H1 (cell line): Measurements from ENCODE around the gene MID1.

Experiments
- CHD2 ChIP-seq: IDR thresholded peaks from 2 replicates; pipeline ENCODE4 v1.6.1; 2012; ENCODE audit warnings: low read length, improper control_type of control experiment
- CTCF ChIP-seq, 3 experiments: IDR thresholded peaks; 1 replicate in 2 of 3; 2 replicates in 1 of 3; pipeline versions ENCODE4 v1.5.1 to v1.6.1; 2011; ENCODE audit warnings: low read length in 3 of 3, mild to moderate bottlenecking in 3 of 3, inconsistent platforms in 2 of 3, low read depth in 1 of 3, moderate library complexity in 1 of 3; ENCODE audit not compliant: insufficient read depth in 1 of 3; ENCODE audit errors: control extremely low read depth in 1 of 3
- EP300 ChIP-seq, 2 experiments: IDR thresholded peaks; 1 replicate in 1 of 2; 2 replicates in 1 of 2; pipeline ENCODE4 v1.6.1; 2011 to 2012; ENCODE audit warnings: low read depth in 2 of 2, low read length in 2 of 2, mild to moderate bottlenecking in 2 of 2, borderline replicate concordance in 1 of 2, inconsistent platforms in 1 of 2, moderate library complexity in 1 of 2
- EZH2 ChIP-seq: fragments of 200-600 bp; sonication (generic); IDR thresholded peaks from 2 replicates; pipeline ENCODE4 v1.7.1; 2012; ENCODE audit warnings: low read depth, mild to moderate bottlenecking, moderate library complexity, low read length, inconsistent platforms; ENCODE audit not compliant: severe bottlenecking
- TEAD4 ChIP-seq: IDR thresholded peaks from 2 replicates; pipeline ENCODE4 v1.6.1; 2012; ENCODE audit warnings: low read depth, low read length, inconsistent platforms, mixed read lengths

- TF ChIP-seq CTCF (IDR thresholded peaks at IDR 0.05; ENCODE audit: control extremely low read depth in 1 of 3, insufficient read depth in 1 of 3, low read depth in 1 of 3, low read length in 3 of 3) (no peak), CHD2 (no peak), TEAD4 (no peak), EP300 (IDR thresholded peaks at IDR 0.05; ENCODE audit: borderline replicate concordance in 1 of 2, low read depth in 2 of 2, low read length in 2 of 2) (no peak), EZH2 (no peak)
Measured at GRCh38 chrX:10591363-10592335, 28.7 kb downstream of the MID1 start.
